ENCODE data around the gene DUOXA2.

The DUOXA2 gene

DNA sequence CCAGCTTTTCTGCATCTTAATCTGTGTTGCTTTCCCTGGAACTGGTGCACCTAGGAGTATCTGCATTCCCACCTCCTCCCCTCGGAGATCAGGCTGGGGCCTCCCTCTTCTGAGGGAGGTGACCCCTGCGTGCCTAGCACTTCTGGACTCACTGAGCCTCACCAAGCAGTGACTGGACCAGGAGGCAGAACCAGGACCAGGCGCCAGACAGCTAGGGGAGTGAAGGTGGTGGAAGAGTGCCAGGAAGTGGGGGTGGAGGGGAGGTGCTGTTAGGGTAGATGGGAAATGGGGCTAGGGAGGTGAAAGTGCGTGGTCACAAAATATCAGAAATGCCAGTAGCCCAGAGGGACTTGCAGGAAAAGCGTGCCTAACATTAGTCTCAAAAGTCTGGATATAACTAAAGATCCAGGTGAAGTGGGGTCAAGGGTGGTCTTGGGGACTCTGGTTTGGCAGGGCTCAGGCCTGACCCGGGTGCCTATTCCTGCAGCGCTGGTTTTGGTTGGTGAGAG, 1.2 kb downstream of the DUOXA2 start:
- H3K4me3 ChIP-seq (ENCODE audit: low read depth, low read length): no peak overlapping the region
- TF ChIP-seq, protein P1, sequence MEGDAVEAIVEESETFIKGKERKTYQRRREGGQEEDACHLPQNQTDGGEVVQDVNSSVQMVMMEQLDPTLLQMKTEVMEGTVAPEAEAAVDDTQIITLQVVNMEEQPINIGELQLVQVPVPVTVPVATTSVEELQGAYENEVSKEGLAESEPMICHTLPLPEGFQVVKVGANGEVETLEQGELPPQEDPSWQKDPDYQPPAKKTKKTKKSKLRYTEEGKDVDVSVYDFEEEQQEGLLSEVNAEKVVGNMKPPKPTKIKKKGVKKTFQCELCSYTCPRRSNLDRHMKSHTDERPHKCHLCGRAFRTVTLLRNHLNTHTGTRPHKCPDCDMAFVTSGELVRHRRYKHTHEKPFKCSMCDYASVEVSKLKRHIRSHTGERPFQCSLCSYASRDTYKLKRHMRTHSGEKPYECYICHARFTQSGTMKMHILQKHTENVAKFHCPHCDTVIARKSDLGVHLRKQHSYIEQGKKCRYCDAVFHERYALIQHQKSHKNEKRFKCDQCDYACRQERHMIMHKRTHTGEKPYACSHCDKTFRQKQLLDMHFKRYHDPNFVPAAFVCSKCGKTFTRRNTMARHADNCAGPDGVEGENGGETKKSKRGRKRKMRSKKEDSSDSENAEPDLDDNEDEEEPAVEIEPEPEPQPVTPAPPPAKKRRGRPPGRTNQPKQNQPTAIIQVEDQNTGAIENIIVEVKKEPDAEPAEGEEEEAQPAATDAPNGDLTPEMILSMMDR (IDR thresholded peaks at IDR 0.05; ENCODE audit: borderline replicate concordance, insufficient read depth, low read depth, low read length): no peak

DNA sequence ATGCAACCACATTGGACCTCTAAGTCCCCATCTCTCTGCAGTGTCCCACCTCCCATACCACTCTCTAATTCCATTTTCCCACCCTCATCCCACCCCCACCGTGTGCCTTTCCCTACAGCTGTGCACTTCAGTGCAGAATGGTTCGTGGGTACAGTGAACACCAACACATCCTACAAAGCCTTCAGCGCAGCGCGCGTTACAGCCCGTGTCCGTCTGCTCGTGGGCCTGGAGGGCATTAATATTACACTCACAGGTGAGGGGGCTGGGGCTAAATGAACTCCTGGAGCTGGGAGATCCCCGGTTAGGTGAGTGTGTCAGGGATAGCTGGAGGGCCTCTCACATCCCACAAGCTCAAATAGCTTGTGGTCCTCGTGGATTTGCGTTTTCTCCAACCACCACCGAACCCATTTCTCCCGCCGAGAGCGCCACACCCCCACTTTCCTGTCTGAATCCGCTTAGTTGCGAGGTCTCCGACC, 1.9 kb downstream of the DUOXA2 start:
- TF ChIP-seq, protein P1 (IDR thresholded peaks at IDR 0.05; ENCODE audit: borderline replicate concordance, insufficient read depth, low read depth, low read length): no peak
- H3K4me3 ChIP-seq (ENCODE audit: low read depth, low read length): no peak overlapping the region

DNA sequence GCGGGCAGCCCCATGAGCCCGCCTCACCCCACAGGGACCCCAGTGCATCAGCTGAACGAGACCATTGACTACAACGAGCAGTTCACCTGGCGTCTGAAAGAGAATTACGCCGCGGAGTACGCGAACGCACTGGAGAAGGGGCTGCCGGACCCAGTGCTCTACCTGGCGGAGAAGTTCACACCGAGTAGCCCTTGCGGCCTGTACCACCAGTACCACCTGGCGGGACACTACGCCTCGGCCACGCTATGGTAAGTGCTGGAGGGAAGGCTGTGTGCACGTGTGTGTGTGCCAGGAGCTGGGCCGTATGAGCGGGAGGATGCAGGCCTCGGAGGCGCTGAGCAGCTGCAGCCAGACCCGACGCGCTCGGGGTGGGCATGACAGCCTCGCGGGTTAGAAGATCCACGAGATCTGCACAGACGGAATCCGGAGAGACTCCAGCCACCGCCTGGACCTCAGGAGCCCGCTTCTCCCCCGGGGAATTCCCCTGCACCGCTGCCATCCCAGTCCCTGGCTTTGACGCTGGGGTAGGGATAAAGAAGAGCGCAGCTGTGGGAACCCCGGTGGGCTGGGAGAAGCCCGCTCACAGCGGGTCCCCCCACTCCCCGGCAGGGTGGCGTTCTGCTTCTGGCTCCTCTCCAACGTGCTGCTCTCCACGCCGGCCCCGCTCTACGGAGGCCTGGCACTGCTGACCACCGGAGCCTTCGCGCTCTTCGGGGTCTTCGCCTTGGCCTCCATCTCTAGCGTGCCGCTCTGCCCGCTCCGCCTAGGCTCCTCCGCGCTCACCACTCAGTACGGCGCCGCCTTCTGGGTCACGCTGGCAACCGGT, 2.6 kb downstream of the DUOXA2 start:
- TF ChIP-seq, protein P1 (IDR thresholded peaks at IDR 0.05; ENCODE audit: borderline replicate concordance, insufficient read depth, low read depth, low read length): no peak
- no peak overlapping the region for H3K4me3 ChIP-seq (ENCODE audit: low read depth, low read length)

DNA sequence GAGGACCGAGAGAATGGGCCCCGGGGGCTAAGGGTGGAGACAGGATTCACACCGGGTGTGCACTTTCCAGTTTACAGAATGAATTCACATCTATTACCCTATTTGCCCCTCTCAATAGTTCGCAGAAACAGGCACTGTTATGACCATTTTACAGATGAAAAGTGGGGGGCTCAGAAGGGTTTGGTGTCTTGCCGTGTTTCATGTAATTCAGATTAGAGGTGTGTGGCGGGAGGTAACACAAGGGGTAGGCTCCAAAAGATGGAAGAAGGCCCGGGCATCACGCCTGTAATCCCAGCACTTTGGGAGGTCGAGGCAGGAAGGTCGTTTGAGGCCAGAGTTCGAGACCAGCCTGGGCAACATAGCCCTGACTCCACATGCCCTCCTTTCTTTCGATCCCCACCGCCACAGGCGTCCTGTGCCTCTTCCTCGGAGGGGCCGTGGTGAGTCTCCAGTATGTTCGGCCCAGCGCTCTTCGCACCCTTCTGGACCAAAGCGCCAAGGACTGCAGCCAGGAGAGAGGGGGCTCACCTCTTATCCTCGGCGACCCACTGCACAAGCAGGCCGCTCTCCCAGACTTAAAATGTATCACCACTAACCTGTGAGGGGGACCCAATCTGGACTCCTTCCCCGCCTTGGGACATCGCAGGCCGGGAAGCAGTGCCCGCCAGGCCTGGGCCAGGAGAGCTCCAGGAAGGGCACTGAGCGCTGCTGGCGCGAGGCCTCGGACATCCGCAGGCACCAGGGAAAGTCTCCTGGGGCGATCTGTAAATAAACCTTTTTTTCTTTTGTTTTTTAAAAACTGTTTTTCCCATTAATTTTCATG, 3.4 kb downstream of the DUOXA2 start:
- no peak overlapping the region for H3K4me3 ChIP-seq (ENCODE audit: low read depth, low read length)
- TF ChIP-seq, protein P1 (IDR thresholded peaks at IDR 0.05; ENCODE audit: borderline replicate concordance, insufficient read depth, low read depth, low read length): no peak

DNA sequence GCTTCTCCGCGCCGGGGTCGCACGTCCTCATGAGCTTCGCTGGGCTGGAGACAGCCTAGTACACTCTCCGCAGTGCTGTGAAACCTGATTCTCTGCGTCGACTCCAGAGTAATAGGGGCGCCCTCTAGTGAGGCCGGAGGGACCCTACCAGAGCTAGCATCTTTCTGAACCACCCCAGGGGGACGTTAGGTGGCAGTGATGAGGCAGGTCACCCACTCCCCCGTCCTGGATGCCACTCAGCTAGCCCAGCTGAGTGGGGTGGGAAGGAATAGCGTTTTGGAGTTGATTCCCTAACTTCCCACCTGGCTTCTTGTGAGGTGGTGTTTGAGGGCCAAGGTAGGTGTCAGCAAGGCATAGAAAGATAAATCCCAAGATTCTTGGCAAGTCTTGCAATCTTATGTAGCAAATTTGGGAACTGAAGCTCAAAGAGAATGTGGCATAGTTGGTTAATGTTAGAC, 4.0 kb downstream of the DUOXA2 start:
- no peak overlapping the region for H3K4me3 ChIP-seq (ENCODE audit: low read depth, low read length)
- TF ChIP-seq, protein P1 (IDR thresholded peaks at IDR 0.05; ENCODE audit: borderline replicate concordance, insufficient read depth, low read depth, low read length): peak; percentile 100

DNA sequence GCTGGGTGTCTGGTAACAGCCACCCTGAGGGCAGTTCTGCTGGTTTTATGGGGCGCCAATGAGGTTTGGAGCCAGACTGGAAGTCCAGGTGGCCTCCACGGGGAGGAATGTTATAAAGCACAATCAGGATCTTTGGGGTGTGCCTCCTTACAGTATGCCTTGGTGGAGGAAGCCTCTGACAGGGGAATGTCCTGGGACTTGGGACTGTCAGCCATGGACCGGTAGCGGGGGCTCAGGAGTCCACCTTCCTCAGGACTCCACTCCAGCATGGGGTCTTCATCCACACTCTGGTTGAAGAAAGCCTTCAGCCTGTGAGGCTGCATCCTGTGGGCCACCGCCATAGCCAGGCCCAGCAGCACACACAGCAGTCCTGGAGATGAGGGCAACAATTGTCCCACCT, 4.9 kb downstream of the DUOXA2 start:
- TF ChIP-seq, protein P1 (IDR thresholded peaks at IDR 0.05; ENCODE audit: borderline replicate concordance, insufficient read depth, low read depth, low read length): no peak
- no peak overlapping the region for H3K4me3 ChIP-seq (ENCODE audit: low read depth, low read length)
